GM23248 (cell line): ENCODE data around the gene ZNF608.

Source experiments
- EZH2 ChIP-seq: fragments of 200-600 bp; sonication (generic); IDR thresholded peaks from 2 replicates; pipeline ENCODE4 v1.6.1; 2018; ENCODE audit warnings: antibody characterized with exemption, mild to moderate bottlenecking; ENCODE audit not compliant: insufficient read depth, poor library complexity, severe bottlenecking
- EZH2phosphoT487 ChIP-seq: fragments of 200-600 bp; sonication (generic); IDR thresholded peaks from 2 replicates; pipeline ENCODE4 v1.6.1; 2018; ENCODE audit warnings: antibody characterized with exemption, moderate library complexity, mild to moderate bottlenecking, low read depth; ENCODE audit not compliant: insufficient read depth

GRCh38 chr5:124739634-124740025 lies 6.8 kb downstream of the ZNF608 start:
- TF ChIP-seq EZH2phosphoT487 (no peak), EZH2 (no peak)
